Measurements from ENCODE around the gene COPZ2.

DNA sequence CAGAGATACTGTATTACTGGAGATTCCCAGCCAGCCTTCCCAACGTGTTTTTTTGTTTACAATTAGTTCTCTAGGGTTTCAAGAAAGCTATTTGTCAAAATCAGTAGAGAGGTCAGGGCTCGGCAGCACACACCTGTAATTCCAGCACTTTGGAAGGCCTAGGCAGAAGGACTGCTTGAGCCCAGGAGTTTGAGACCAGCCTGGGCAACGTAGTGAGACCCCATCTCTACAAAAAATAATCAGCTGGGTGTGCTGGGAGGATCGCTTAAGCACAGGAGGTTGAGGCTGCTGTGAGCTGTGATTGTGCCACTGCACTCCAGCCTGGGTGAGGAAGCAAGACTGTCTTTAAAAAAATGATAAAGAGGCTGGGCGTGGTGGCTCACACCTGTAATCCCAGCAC, 44.3 kb upstream of the COPZ2 start:
- TF ChIP-seq, protein P1, sequence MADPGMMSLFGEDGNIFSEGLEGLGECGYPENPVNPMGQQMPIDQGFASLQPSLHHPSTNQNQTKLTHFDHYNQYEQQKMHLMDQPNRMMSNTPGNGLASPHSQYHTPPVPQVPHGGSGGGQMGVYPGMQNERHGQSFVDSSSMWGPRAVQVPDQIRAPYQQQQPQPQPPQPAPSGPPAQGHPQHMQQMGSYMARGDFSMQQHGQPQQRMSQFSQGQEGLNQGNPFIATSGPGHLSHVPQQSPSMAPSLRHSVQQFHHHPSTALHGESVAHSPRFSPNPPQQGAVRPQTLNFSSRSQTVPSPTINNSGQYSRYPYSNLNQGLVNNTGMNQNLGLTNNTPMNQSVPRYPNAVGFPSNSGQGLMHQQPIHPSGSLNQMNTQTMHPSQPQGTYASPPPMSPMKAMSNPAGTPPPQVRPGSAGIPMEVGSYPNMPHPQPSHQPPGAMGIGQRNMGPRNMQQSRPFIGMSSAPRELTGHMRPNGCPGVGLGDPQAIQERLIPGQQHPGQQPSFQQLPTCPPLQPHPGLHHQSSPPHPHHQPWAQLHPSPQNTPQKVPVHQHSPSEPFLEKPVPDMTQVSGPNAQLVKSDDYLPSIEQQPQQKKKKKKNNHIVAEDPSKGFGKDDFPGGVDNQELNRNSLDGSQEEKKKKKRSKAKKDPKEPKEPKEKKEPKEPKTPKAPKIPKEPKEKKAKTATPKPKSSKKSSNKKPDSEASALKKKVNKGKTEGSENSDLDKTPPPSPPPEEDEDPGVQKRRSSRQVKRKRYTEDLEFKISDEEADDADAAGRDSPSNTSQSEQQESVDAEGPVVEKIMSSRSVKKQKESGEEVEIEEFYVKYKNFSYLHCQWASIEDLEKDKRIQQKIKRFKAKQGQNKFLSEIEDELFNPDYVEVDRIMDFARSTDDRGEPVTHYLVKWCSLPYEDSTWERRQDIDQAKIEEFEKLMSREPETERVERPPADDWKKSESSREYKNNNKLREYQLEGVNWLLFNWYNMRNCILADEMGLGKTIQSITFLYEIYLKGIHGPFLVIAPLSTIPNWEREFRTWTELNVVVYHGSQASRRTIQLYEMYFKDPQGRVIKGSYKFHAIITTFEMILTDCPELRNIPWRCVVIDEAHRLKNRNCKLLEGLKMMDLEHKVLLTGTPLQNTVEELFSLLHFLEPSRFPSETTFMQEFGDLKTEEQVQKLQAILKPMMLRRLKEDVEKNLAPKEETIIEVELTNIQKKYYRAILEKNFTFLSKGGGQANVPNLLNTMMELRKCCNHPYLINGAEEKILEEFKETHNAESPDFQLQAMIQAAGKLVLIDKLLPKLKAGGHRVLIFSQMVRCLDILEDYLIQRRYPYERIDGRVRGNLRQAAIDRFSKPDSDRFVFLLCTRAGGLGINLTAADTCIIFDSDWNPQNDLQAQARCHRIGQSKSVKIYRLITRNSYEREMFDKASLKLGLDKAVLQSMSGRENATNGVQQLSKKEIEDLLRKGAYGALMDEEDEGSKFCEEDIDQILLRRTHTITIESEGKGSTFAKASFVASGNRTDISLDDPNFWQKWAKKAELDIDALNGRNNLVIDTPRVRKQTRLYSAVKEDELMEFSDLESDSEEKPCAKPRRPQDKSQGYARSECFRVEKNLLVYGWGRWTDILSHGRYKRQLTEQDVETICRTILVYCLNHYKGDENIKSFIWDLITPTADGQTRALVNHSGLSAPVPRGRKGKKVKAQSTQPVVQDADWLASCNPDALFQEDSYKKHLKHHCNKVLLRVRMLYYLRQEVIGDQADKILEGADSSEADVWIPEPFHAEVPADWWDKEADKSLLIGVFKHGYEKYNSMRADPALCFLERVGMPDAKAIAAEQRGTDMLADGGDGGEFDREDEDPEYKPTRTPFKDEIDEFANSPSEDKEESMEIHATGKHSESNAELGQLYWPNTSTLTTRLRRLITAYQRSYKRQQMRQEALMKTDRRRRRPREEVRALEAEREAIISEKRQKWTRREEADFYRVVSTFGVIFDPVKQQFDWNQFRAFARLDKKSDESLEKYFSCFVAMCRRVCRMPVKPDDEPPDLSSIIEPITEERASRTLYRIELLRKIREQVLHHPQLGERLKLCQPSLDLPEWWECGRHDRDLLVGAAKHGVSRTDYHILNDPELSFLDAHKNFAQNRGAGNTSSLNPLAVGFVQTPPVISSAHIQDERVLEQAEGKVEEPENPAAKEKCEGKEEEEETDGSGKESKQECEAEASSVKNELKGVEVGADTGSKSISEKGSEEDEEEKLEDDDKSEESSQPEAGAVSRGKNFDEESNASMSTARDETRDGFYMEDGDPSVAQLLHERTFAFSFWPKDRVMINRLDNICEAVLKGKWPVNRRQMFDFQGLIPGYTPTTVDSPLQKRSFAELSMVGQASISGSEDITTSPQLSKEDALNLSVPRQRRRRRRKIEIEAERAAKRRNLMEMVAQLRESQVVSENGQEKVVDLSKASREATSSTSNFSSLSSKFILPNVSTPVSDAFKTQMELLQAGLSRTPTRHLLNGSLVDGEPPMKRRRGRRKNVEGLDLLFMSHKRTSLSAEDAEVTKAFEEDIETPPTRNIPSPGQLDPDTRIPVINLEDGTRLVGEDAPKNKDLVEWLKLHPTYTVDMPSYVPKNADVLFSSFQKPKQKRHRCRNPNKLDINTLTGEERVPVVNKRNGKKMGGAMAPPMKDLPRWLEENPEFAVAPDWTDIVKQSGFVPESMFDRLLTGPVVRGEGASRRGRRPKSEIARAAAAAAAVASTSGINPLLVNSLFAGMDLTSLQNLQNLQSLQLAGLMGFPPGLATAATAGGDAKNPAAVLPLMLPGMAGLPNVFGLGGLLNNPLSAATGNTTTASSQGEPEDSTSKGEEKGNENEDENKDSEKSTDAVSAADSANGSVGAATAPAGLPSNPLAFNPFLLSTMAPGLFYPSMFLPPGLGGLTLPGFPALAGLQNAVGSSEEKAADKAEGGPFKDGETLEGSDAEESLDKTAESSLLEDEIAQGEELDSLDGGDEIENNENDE (IDR thresholded peaks at IDR 0.05; ENCODE audit: low read depth, low read length): no peak
- no peak for TF ChIP-seq SP1 (CRISPR knock-in tag; IDR thresholded peaks at IDR 0.05)
- TF ChIP-seq MXI1 (IDR thresholded peaks at IDR 0.05; ENCODE audit: low read depth, low read length): no peak
- TF ChIP-seq, protein P2, sequence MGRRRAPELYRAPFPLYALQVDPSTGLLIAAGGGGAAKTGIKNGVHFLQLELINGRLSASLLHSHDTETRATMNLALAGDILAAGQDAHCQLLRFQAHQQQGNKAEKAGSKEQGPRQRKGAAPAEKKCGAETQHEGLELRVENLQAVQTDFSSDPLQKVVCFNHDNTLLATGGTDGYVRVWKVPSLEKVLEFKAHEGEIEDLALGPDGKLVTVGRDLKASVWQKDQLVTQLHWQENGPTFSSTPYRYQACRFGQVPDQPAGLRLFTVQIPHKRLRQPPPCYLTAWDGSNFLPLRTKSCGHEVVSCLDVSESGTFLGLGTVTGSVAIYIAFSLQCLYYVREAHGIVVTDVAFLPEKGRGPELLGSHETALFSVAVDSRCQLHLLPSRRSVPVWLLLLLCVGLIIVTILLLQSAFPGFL (CRISPR knock-in tag; IDR thresholded peaks at IDR 0.05): no peak
- TF ChIP-seq, protein P3, sequence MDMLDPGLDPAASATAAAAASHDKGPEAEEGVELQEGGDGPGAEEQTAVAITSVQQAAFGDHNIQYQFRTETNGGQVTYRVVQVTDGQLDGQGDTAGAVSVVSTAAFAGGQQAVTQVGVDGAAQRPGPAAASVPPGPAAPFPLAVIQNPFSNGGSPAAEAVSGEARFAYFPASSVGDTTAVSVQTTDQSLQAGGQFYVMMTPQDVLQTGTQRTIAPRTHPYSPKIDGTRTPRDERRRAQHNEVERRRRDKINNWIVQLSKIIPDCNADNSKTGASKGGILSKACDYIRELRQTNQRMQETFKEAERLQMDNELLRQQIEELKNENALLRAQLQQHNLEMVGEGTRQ (CRISPR knock-in tag; IDR thresholded peaks at IDR 0.05): no peak

Measured in K562 (cell line).